Measurements from ENCODE around the gene MEF2A. TPM values are rescaled to one million over a fixed set of nuclear protein-coding genes. Genes with fewer than 3 reads are reported as not detected.

The MEF2A gene
- total RNA-seq, 1 experiment from 2014 or later: 21.3 TPM

- H3K79me2 ChIP-seq (ENCODE audit: low read length): no peaks in the 10 kb centered on the region
- H3K4me3 ChIP-seq (ENCODE audit: low read length): no peak overlapping the region
- no TSS peak for BruUV-seq (replicated peaks)
- no peaks in the 10 kb centered on the region for H3K36me3 ChIP-seq (ENCODE audit: low read depth, low read length)
- ChIA-PET CTCF (no interaction called here), POLR2A (ENCODE audit: unreplicated experiment) (no interaction called here)
- H3K27ac ChIP-seq (ENCODE audit: low read length): no peak overlapping the region
- no peak for TF ChIP-seq EZH2 (IDR thresholded peaks at IDR 0.05; ENCODE audit: low read length, unreplicated experiment)
- TF ChIP-seq EZH2phosphoT487 (IDR thresholded peaks at IDR 0.05; ENCODE audit: borderline replicate concordance, low read length): no peak
- no peak for TF ChIP-seq CTCF (conservative IDR thresholded peaks at IDR 0.05; ENCODE audit: low read depth, low read length)
- intact Hi-C loops (cut with micrococcal nuclease): no loop called here
- H3K9me3 ChIP-seq (ENCODE audit: low read length): no peaks in the 10 kb centered on the region
- no peak overlapping the region for H3K4me2 ChIP-seq (ENCODE audit: low read length)
- ATAC-seq: no peak
- H3K27me3 ChIP-seq (ENCODE audit: low read length): no peaks in the 10 kb centered on the region
- H4K20me1 ChIP-seq (ENCODE audit: low read length): no peaks in the 10 kb centered on the region
- no peak overlapping the region for H3K9ac ChIP-seq (ENCODE audit: low read length)
- H3K9me2 ChIP-seq (replicated peaks; ENCODE audit: low read length): no peaks in the 10 kb centered on the region
- H3K4me1 ChIP-seq (ENCODE audit: insufficient read depth, low read length): no peaks in the 10 kb centered on the region
- DNase-seq: no peak
- H3F3A ChIP-seq (ENCODE audit: low read length, unreplicated experiment): no peaks in the 10 kb centered on the region
- H2AFZ ChIP-seq (ENCODE audit: low read length): no peak overlapping the region
These were observed 7.7 kb upstream of the MEF2A start for GRCh38 chr15:99558084-99558483.

- no peaks in the 10 kb centered on the region for H3F3A ChIP-seq (ENCODE audit: low read length, unreplicated experiment)
These were observed 7.2 kb upstream of the MEF2A start for GRCh38 chr15:99558571-99558970.

More at GRCh38 chr15:99558571-99558970, 7.2 kb upstream of the MEF2A start:
- CTCF ChIA-PET: no interaction called here
- DNase-seq: no peak
- H3K4me3 ChIP-seq (ENCODE audit: low read length): no peak overlapping the region
- no TSS peak for BruUV-seq (replicated peaks)
- no peaks in the 10 kb centered on the region for H3K4me1 ChIP-seq (ENCODE audit: insufficient read depth, low read length)
- no peak overlapping the region for H3K27ac ChIP-seq (ENCODE audit: low read length)
- H3K79me2 ChIP-seq (ENCODE audit: low read length): no peaks in the 10 kb centered on the region
- H3K9me3 ChIP-seq (ENCODE audit: low read length): no peaks in the 10 kb centered on the region
- no peak overlapping the region for H3K9ac ChIP-seq (ENCODE audit: low read length)
- H3K27me3 ChIP-seq (ENCODE audit: low read length): no peaks in the 10 kb centered on the region
- no peaks in the 10 kb centered on the region for H3K9me2 ChIP-seq (replicated peaks; ENCODE audit: low read length)
- no peak overlapping the region for H2AFZ ChIP-seq (ENCODE audit: low read length)
- H3K36me3 ChIP-seq (ENCODE audit: low read depth, low read length): no peaks in the 10 kb centered on the region
- intact Hi-C loops (cut with micrococcal nuclease): no loop called here
- POLR2A ChIA-PET (ENCODE audit: unreplicated experiment): no interaction called here
- H4K20me1 ChIP-seq (ENCODE audit: low read length): no peaks in the 10 kb centered on the region
- H3K4me2 ChIP-seq (ENCODE audit: low read length): no peak overlapping the region
- no peak for TF ChIP-seq EZH2phosphoT487 (IDR thresholded peaks at IDR 0.05; ENCODE audit: borderline replicate concordance, low read length)
- no peak for TF ChIP-seq CTCF (conservative IDR thresholded peaks at IDR 0.05; ENCODE audit: low read depth, low read length)
- TF ChIP-seq EZH2 (IDR thresholded peaks at IDR 0.05; ENCODE audit: low read length, unreplicated experiment): no peak
- no peak for ATAC-seq
